Ovary (tissue), 9 donors: ENCODE measurements around the gene TRPM3. TPM values are rescaled to one million over a fixed set of nuclear protein-coding genes. Genes with fewer than 3 reads are reported as not detected.
A peak's percentile ranks its signal among the peaks of the same experiment; 100 is the strongest.

ENCODE experiments used
- DNase-seq, 5 donors: peaks; one replicate each; pipeline ENCODE4 v3.0.0-alpha.2; 2019 to 2020
- H3K27ac ChIP-seq, 2 donors: fragments of 200-600 bp; one replicate each; pipeline versions ENCODE4 v1.5.1 to v1.8.0; 2019 to 2022
- H3K27me3 ChIP-seq: fragments of 200-600 bp; one replicate; pipeline ENCODE4 v1.8.0; 2022
- H3K36me3 ChIP-seq: fragments of 200-600 bp; sonication (generic); one replicate; pipeline ENCODE4 v1.5.1; 2019
- H3K4me1 ChIP-seq: one replicate; pipeline ENCODE4 v1.8.1; 2013; ENCODE audit warnings: mild to moderate bottlenecking, moderate library complexity; ENCODE audit not compliant: insufficient read depth
- H3K4me3 ChIP-seq: fragments of 200-600 bp; sonication (generic); one replicate; pipeline ENCODE4 v1.5.1; 2017
- H3K9me3 ChIP-seq, 2 donors: fragments of 200-600 bp in 1 of 2; sonication (generic) in 1 of 2; one replicate each; pipeline versions ENCODE4 v1.5.1 to v1.8.1; 2013 to 2019; ENCODE audit warnings: mild to moderate bottlenecking in 1 of 2, moderate library complexity in 1 of 2
- EP300 ChIP-seq: sonication (generic); formaldehyde crosslinking; IDR thresholded peaks from one replicate; pipeline ENCODE4 v1.6.1; 2017; ENCODE audit warnings: antibody characterized with exemption
- POLR2A ChIP-seq: fragments of 450-650 bp; IDR thresholded peaks from one replicate; pipeline ENCODE4 v1.6.1; 2017; ENCODE audit warnings: antibody characterized with exemption, mild to moderate bottlenecking, moderate library complexity
- WGBS, 3 donors: extraction: QIAGEN DNeasy Blood & Tissue Kit in 1 of 3; methylation state at CpG; one replicate each; pipeline versions ENCODE4 v1.1.5 to v1.1.7; 2013 to 2017; 5-methylcytosine and 5-hydroxymethylcytosine counted together
- intact Hi-C, 4 donors: fragments of 100-400 bp; cut with DNase I; formaldehyde crosslinking; loops; one replicate each; pipeline versions ENCODE4 v1.11.0 to v1.15.1; 2022 to 2023
- polyA plus RNA-seq, 2 donors: library from polyadenylated mRNA; stranded (reverse); fragments of 200-250 nt in 1 of 2; fragments of 350-450 nt in 1 of 2; fragmentation: Illumina TruSeq in 1 of 2; extraction: RNeasy Lipid Tissue Mini Kit (QIAGEN cat#74804) in 1 of 2; gene quantifications; one replicate each; pipeline ENCODE4 v1.2.3, GENCODE V29; 2013 to 2014
- total RNA-seq, 7 donors: library from RNA; depleted of rRNA in 2 of 7; stranded (reverse); fragments of >200 nt in 2 of 7; fragmentation: NEBNext Ultra II Directional in 3 of 7; extraction: Animal tissue kit (Norgen Biotek cat#: 25700) in 3 of 7; gene quantifications; one replicate each; pipeline versions ENCODE4 v1.1.0 to v1.2.4, GENCODE V29; 2016 to 2023
- TF ChIP-seq, protein P1 (sequence below), 3 donors: fragments of 450-650 bp in 2 of 3; fragments of 200-600 bp in 1 of 3; IDR thresholded peaks; one replicate each; pipeline versions ENCODE4 v1.5.1 to v1.8.0; 2016 to 2022; ENCODE audit warnings: antibody characterized with exemption in 3 of 3, mild to moderate bottlenecking in 1 of 3
- donor health status: DM: no; HTN: no; CAD: no; lungs with moderate emphysema.
- donor health status: DM: no; HTN: no; CAD: no.
- donor health status: Bipolar disorder and iron deficiency.
- donor health status: DM: yes; HTN: yes; CAD: no.
- donor health status: DM: no; HTN: no; CAD: no.
- donor health status: DM: yes; HTN: yes; CAD: no.

TRPM3 gene
- total and polyA plus RNA-seq, 9 donors, result 0.80 to 18.5 (median 4.6) TPM

- WGBS, 3 donors, result 95 to 97% (median 95%) methylated on average over 4 of the region's 4 CpGs
- Histone ChIP-seq H3K4me3 (no peak overlapping the region), H3K9me3 (no peaks in the 10 kb centered on the region), H3K27ac (no peak overlapping the region), H3K36me3 (no peaks in the 10 kb centered on the region), H3K27me3 (no peaks in the 10 kb centered on the region), H3K4me1 (no peaks in the 10 kb centered on the region)
- intact Hi-C loops, result no loop called here
- TF ChIP-seq EP300 (no peak), POLR2A (no peak)
- TF ChIP-seq, protein P1, sequence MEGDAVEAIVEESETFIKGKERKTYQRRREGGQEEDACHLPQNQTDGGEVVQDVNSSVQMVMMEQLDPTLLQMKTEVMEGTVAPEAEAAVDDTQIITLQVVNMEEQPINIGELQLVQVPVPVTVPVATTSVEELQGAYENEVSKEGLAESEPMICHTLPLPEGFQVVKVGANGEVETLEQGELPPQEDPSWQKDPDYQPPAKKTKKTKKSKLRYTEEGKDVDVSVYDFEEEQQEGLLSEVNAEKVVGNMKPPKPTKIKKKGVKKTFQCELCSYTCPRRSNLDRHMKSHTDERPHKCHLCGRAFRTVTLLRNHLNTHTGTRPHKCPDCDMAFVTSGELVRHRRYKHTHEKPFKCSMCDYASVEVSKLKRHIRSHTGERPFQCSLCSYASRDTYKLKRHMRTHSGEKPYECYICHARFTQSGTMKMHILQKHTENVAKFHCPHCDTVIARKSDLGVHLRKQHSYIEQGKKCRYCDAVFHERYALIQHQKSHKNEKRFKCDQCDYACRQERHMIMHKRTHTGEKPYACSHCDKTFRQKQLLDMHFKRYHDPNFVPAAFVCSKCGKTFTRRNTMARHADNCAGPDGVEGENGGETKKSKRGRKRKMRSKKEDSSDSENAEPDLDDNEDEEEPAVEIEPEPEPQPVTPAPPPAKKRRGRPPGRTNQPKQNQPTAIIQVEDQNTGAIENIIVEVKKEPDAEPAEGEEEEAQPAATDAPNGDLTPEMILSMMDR (IDR thresholded peaks at IDR 0.05), result no peak
- no peak for DNase-seq
These were observed 118.1 kb downstream of the TRPM3 start for GRCh38 chr9:71003346-71003745.

DNA sequence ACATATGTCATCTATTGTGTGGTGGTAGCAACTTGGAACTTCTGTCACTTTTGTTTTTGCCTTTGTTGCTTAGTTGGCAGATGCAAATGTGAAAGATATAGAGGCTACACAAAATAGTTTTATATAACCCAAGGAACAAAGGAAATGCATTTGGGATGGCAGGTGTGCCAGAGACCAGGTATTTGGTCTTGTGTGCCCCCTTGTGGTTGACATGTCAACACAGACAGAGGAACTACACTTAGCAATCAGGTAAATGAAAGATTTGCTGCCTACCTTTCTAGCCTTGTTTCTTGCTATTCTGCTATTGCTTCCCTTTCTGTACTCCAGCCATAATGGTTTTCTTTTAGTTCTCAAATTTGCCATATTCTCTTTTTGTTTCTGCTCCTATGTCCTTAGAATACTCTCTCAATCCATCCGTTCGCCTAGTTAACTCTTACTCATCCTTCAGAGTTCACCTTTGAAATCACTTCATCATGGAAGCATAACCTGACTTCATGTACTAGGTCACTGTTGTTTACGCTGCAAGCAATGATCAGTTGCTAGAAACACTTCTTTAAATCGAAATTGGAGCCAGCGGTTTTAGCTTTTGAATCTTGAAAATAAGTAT, 119.5 kb downstream of the TRPM3 start:
- 67 to 83% (median 70%) methylated on average over 5 of the region's 5 CpGs for WGBS, 3 donors
- no peak overlapping the region for H3K27ac ChIP-seq
- TF ChIP-seq, protein P1 (IDR thresholded peaks at IDR 0.05), result peak in 1 of 3 donors; percentile 32
- no peak for TF ChIP-seq POLR2A
- H3K4me3 ChIP-seq, result no peak overlapping the region
- H3K9me3 ChIP-seq, result no peaks in the 10 kb centered on the region
- H3K36me3 ChIP-seq, result no peaks in the 10 kb centered on the region
- no peak for DNase-seq
- intact Hi-C loops, result no loop called here
- no peaks in the 10 kb centered on the region for H3K27me3 ChIP-seq
- no peaks in the 10 kb centered on the region for H3K4me1 ChIP-seq

DNA sequence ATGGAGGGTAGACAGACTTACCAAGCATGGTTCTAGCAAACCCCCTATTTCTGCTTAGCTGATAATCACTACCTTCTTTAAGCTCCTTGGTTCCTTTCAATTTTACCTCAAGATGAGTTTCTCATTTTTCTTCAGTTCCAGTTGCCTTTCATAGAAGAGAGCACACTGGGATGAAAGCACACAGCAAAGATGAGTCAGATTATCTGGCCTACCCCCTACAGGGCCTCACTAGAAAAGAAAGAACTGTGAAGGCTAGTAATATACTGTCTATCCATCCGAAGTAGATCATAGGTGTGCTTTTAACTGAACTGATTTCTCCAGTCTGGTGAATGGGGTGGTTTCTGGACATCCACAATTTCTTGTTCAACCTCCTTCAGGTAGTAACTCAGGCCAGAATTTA, 122.5 kb downstream of the TRPM3 start:
- 56 to 77% (median 63%) methylated on average over 1 of the region's 1 CpG for WGBS, 3 donors
- DNase-seq, result no peak
- H3K9me3 ChIP-seq, result no peaks in the 10 kb centered on the region
- TF ChIP-seq POLR2A, result no peak
- TF ChIP-seq EP300, result no peak
- TF ChIP-seq, protein P1 (IDR thresholded peaks at IDR 0.05), result no peak
- intact Hi-C loops, result no loop called here
- H3K4me1 ChIP-seq, result no peaks in the 10 kb centered on the region
- no peak overlapping the region for H3K4me3 ChIP-seq
- H3K27ac ChIP-seq, result no peak overlapping the region
- no peaks in the 10 kb centered on the region for H3K36me3 ChIP-seq
- H3K27me3 ChIP-seq, result no peaks in the 10 kb centered on the region

GRCh38 chr9:70995511-70995910, 125.9 kb downstream of the TRPM3 start:
- Histone ChIP-seq H3K27me3 (no peaks in the 10 kb centered on the region), H3K27ac (no peak overlapping the region), H3K4me1 (no peaks in the 10 kb centered on the region), H3K4me3 (no peak overlapping the region), H3K9me3 (no peaks in the 10 kb centered on the region), H3K36me3 (no peaks in the 10 kb centered on the region)
- intact Hi-C loops, result no loop called here
- DNase-seq, result no peak
- WGBS, 3 donors, result 65 to 76% (median 71%) methylated on average over 4 of the region's 4 CpGs
- no peak for TF ChIP-seq POLR2A
- no peak for TF ChIP-seq EP300
- TF ChIP-seq, protein P1 (IDR thresholded peaks at IDR 0.05), result no peak
